OCI-LY1 (cell line): Measurements from ENCODE around the gene DOCK6.

Experiments used
- H2AFZ ChIP-seq: fragments of 200-600 bp; sonication (generic), shearing (Covaris generic); 2 replicates; pipeline ENCODE4 v1.6.0; 2014; ENCODE audit warnings: antibody characterized with exemption, mild to moderate bottlenecking, low read length
- H3F3A ChIP-seq: fragments of 200-600 bp; sonication (generic), shearing (Covaris generic); 2 replicates; pipeline ENCODE4 v1.6.0; 2014; ENCODE audit warnings: mild to moderate bottlenecking, antibody characterized with exemption, low read length, moderate library complexity; ENCODE audit not compliant: insufficient read depth
- H3K27ac ChIP-seq: fragments of 200-600 bp; sonication (generic); 2 replicates; pipeline ENCODE4 v1.5.1; 2014; ENCODE audit warnings: low read length, mixed run types, mild to moderate bottlenecking, low read depth; ENCODE audit not compliant: poor library complexity, severe bottlenecking
- H3K27me3 ChIP-seq: fragments of 200-600 bp; sonication (generic); 2 replicates; pipeline ENCODE4 v1.6.0; 2014; ENCODE audit warnings: antibody characterized with exemption, mild to moderate bottlenecking, low read length, moderate library complexity; ENCODE audit not compliant: insufficient read depth
- H3K36me3 ChIP-seq: fragments of 200-600 bp; sonication (generic); 2 replicates; pipeline ENCODE4 v1.6.1; 2014; ENCODE audit warnings: mild to moderate bottlenecking, antibody characterized with exemption, low read length, moderate library complexity, mixed read lengths; ENCODE audit not compliant: insufficient read depth
- H3K4me1 ChIP-seq: fragments of 200-600 bp; sonication (generic); 2 replicates; pipeline ENCODE4 v1.5.1; 2014; ENCODE audit warnings: mild to moderate bottlenecking, low read length, moderate library complexity; ENCODE audit not compliant: insufficient read depth, severe bottlenecking
- H3K4me2 ChIP-seq: fragments of 200-600 bp; sonication (generic), shearing (Covaris generic); 2 replicates; pipeline ENCODE4 v1.6.1; 2014; ENCODE audit warnings: low read length
- H3K4me3 ChIP-seq: fragments of 200-600 bp; sonication (generic); 2 replicates; pipeline ENCODE4 v1.5.1; 2014; ENCODE audit warnings: low read length, low read depth, mild to moderate bottlenecking, mixed read lengths; ENCODE audit not compliant: poor library complexity, severe bottlenecking
- H3K79me2 ChIP-seq: fragments of 200-600 bp; shearing (Covaris generic); 2 replicates; pipeline ENCODE4 v1.6.1; 2016; ENCODE audit warnings: mixed run types, low read length, mixed read lengths; ENCODE audit not compliant: insufficient read depth
- H3K9ac ChIP-seq: fragments of 200-600 bp; sonication (generic), shearing (Covaris generic); 2 replicates; pipeline ENCODE4 v1.6.1; 2014; ENCODE audit warnings: mild to moderate bottlenecking, low read length, mixed read lengths
- H3K9me2 ChIP-seq: fragments of 200-600 bp; sonication (generic), shearing (Covaris generic); 2 replicates; pipeline ENCODE4 v1.6.1; 2014; ENCODE audit warnings: low read depth, mild to moderate bottlenecking, low read length, mixed read lengths
- H3K9me3 ChIP-seq: fragments of 200-600 bp; shearing (Covaris generic); 2 replicates; pipeline ENCODE4 v1.6.1; 2014; ENCODE audit warnings: low read length, mixed read lengths
- H4K20me1 ChIP-seq: fragments of 200-600 bp; sonication (generic), shearing (Covaris generic); 2 replicates; pipeline ENCODE4 v1.6.0; 2016; ENCODE audit warnings: mild to moderate bottlenecking, low read length; ENCODE audit not compliant: insufficient read depth
- EZH2 ChIP-seq: fragments of 200-600 bp; sonication (generic), shearing (Covaris generic); IDR thresholded peaks from 2 replicates; pipeline ENCODE4 v1.8.0; 2017; ENCODE audit warnings: borderline replicate concordance, mixed run types, mild to moderate bottlenecking, antibody characterized with exemption, low read length, moderate library complexity, mixed read lengths
- TF ChIP-seq, protein P1 (sequence below): fragments of 200-600 bp; sonication (generic), shearing (Covaris generic); IDR thresholded peaks from 2 replicates; pipeline ENCODE4 v1.5.1; 2017; ENCODE audit warnings: mild to moderate bottlenecking, antibody characterized with exemption, low read length, moderate library complexity, mixed read lengths

DOCK6 gene

GRCh38 chr19:11230621-11231386 lies 31.5 kb downstream of the DOCK6 start:
- H3K4me2 ChIP-seq = no peak overlapping the region
- no peaks in the 10 kb centered on the region for H3K79me2 ChIP-seq
- H3K27ac ChIP-seq = no peak overlapping the region
- H3K4me3 ChIP-seq = no peak overlapping the region
- H3K9me3 ChIP-seq = no peaks in the 10 kb centered on the region
- H2AFZ ChIP-seq = no peak overlapping the region
- H3F3A ChIP-seq = no peaks in the 10 kb centered on the region
- peaks cover 12% of the 10 kb centered on the region for H3K36me3 ChIP-seq
- no peaks in the 10 kb centered on the region for H3K4me1 ChIP-seq
- no peaks in the 10 kb centered on the region for H3K27me3 ChIP-seq
- TF ChIP-seq EZH2 = no peak
- TF ChIP-seq, protein P1, sequence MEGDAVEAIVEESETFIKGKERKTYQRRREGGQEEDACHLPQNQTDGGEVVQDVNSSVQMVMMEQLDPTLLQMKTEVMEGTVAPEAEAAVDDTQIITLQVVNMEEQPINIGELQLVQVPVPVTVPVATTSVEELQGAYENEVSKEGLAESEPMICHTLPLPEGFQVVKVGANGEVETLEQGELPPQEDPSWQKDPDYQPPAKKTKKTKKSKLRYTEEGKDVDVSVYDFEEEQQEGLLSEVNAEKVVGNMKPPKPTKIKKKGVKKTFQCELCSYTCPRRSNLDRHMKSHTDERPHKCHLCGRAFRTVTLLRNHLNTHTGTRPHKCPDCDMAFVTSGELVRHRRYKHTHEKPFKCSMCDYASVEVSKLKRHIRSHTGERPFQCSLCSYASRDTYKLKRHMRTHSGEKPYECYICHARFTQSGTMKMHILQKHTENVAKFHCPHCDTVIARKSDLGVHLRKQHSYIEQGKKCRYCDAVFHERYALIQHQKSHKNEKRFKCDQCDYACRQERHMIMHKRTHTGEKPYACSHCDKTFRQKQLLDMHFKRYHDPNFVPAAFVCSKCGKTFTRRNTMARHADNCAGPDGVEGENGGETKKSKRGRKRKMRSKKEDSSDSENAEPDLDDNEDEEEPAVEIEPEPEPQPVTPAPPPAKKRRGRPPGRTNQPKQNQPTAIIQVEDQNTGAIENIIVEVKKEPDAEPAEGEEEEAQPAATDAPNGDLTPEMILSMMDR = no peak
- H3K9me2 ChIP-seq = no peaks in the 10 kb centered on the region
- H3K9ac ChIP-seq = no peak overlapping the region
- no peaks in the 10 kb centered on the region for H4K20me1 ChIP-seq

DNA sequence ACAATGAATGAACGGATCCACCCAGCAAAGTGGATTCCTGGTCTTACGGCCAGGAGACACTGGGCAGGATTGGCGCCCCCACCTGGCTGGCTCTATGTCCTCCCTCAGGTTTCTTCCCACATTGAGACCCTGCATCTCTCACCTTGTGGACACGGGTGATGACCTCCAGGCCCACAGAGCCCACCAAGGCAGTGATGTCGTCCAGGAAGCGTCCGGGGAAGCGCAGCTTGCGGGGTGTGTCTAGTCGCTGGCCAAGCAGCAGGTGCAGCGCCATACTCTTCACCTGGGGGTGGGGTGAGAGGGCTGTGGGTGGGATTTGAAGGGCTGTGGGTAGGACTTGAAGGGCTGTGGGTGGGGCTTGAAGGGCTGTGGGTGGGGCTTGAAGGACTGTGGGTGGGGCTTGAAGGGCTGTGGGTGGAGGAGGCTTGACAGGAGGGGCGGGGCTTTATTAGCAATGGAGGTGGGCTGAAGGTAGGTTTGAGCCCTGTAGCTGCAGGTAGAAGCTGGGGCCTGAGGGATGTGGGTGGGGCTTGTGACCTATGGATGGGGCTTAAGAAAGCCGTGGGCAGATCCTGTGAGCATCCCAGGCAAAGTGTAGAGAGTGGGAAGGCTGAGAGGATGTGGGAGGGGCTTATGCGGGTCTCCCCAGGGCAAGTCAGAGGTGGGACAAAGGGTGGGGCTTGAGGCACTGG lies 35.0 kb downstream of the DOCK6 start:
- no peak overlapping the region for H3K27ac ChIP-seq
- H3K4me3 ChIP-seq = no peak overlapping the region
- no peaks in the 10 kb centered on the region for H3F3A ChIP-seq
- no peaks in the 10 kb centered on the region for H3K79me2 ChIP-seq
- H3K4me2 ChIP-seq = peak overlapping the region; percentile 32; the same call in 1 of the 2 replicates
- no peaks in the 10 kb centered on the region for H3K27me3 ChIP-seq
- no peak overlapping the region for H3K9ac ChIP-seq
- no peaks in the 10 kb centered on the region for H3K9me2 ChIP-seq
- H3K9me3 ChIP-seq = no peaks in the 10 kb centered on the region
- no peaks in the 10 kb centered on the region for H3K4me1 ChIP-seq
- H2AFZ ChIP-seq = no peak overlapping the region
- no peaks in the 10 kb centered on the region for H4K20me1 ChIP-seq
- no peak for TF ChIP-seq EZH2
- TF ChIP-seq, protein P1 = peak; percentile 79
- H3K36me3 ChIP-seq = peaks cover 4% of the 10 kb centered on the region

GRCh38 chr19:11226716-11227166 lies 35.6 kb downstream of the DOCK6 start:
- H3F3A ChIP-seq = no peaks in the 10 kb centered on the region
- H3K9ac ChIP-seq = no peak overlapping the region
- no peak overlapping the region for H3K27ac ChIP-seq
- no peaks in the 10 kb centered on the region for H3K4me1 ChIP-seq
- H3K9me3 ChIP-seq = no peaks in the 10 kb centered on the region
- no peak for TF ChIP-seq EZH2
- TF ChIP-seq, protein P1 = no peak
- no peak overlapping the region for H3K4me2 ChIP-seq
- no peaks in the 10 kb centered on the region for H3K79me2 ChIP-seq
- no peaks in the 10 kb centered on the region for H3K9me2 ChIP-seq
- H3K27me3 ChIP-seq = no peaks in the 10 kb centered on the region
- no peak overlapping the region for H3K4me3 ChIP-seq
- no peaks in the 10 kb centered on the region for H4K20me1 ChIP-seq
- no peak overlapping the region for H2AFZ ChIP-seq
- H3K36me3 ChIP-seq = peaks cover 4% of the 10 kb centered on the region
